HG03354 (cell line): ENCODE results near the gene LHFPL5.

Experiments
- ATAC-seq: cut with Tn5 transposase; IDR thresholded peaks from one replicate; pipeline ENCODE4 v1.9.1; 2021; ENCODE audit warnings: mild to moderate bottlenecking; ENCODE audit not compliant: unreplicated experiment, poor library complexity, severe bottlenecking

Gene LHFPL5

DNA sequence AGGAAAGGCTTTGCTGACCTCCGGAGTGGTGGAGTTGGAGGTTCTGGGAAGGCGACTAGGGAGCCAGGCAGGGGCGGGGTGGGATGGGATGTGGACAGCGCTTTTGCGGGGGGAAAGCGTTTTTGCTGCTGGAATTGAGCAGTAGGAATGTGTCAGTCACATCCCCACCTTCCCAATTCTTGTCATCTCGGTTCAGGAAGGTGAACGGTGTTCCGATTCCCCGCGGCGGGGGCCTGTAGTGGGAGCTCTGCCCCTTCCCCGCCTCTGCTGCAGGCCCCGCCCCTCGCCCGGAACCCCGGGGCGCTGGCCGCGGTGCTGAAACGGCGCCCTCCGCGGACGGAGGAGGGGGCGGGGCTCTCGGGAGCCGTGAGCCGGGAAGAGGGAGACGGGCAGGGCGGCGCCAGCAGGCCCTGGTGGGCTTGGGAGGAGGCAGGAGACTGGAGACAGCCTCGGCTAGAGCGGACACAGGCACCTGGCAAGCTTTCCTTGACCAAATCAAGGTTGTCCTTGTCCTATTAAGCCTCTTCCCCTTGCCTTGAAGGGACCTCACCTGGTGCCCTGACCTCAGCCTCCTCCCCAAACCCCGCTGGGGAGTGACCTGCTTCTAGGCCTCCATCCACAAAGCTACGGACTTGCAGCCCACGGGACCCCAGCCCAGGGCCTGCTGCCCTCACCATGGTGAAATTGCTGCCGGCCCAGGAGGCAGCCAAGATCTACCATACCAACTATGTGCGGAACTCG, at the start of gene LHFPL5:
Gene LHFPL5 (plus strand): TSS at position 357 of the 741 bp plus-strand sequence. CDS start 319 bp downstream, at position 676.
- no peak for ATAC-seq

DNA sequence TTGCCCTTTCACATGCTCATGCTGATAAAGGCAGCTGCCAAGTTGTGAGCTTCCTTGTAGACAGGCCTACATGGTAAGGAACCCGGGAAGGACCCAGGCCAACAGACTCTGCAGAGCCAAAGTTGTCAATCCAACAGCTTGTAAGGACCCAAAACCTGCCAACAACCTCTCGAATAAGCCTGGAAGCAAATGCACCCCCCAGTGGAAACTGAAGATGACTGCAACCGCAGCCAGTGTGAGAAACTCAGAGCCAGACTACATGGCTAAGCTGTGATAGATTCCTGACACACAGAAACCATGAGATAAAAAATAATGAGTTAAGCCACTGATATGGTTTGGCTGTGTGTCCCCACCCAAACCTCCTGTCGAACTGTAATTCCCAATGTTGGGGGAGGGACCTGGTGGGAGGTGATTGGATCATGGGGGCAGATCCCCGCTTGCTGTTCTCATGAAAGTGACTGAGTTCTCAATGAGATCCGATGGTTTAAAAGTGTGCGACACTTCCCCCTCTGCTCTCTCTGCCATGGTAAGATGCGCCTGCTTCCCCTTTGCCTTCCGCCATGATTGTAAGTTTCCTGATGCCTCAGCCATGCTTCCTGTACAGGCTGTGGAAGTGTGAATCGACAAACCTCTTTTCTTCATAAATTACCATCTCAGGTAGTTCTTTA, 47.6 kb upstream of the LHFPL5 start:
- ATAC-seq, result no peak

DNA sequence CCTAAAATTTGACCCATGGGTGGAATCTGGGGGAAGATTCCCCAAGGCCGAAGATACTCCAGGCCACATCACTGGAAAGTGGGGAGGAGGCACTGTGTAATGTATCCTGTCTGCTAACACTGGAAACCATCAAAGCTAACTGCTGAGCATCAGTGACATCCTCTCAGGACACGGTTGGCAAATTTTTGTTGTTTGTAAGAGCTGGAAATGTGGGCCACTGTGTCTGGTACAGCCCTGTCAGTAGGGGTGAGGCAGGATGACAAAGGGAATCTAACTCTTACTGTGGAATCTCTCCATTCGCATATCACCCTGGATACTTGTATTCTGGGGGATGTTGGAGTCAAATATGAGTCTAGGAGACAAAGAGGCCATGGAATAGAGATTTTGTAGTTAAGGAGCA, 45.7 kb upstream of the LHFPL5 start:
- ATAC-seq, result no peak

DNA sequence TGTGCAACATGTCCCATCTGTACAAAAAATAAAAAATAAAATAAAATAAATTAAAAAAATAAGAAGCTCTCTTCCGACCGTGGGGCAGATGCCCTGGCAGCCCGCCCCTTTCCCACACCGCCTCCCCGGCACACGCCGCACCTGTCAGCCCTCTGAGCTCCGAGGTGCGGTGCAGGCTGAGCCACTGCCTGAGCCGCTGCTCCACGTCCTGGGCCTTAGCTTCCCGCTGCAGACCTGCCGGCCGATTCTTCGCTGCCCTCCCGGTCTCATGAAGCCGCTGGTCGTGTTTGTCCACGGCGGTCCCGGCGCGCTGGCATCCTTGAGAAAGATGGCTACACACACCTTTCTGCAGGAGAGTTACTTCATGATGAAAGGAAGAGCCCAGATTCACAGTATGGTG, 39.4 kb upstream of the LHFPL5 start:
- ATAC-seq, result no peak

DNA sequence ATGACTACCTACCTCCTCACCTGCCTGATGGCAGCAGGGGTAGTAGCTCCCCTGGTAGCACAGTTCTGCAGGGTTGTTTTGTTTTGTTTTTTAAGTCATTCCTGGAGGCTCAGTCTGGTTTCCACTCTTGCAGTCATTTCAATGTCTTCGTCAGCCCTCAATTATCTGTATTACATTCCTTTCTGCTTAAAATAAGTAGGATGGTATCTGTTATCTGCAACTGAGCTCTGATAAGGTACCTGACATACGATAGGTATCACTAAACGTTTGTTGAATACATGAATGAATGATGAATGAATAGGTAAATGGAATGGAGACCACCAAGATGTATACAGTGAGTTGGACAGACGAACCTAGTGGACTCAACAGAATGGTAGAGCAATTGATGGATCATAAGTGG, 35.9 kb upstream of the LHFPL5 start:
- no peak for ATAC-seq

DNA sequence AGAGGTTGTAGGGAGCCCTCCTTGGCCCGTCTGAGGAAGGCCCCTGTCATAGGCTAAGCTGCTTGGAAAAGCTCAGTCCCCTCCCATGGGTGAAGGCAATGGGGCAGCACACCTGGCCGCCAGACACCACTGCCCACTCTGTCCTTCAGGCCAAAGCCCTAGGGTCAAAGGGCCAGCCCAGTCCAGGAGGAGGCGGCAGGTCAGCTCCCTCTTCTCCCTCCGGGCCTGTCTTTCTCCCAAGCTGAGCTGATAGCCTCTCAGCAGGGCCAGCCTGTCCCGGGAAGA, 33.9 kb upstream of the LHFPL5 start:
- ATAC-seq, result no peak

DNA sequence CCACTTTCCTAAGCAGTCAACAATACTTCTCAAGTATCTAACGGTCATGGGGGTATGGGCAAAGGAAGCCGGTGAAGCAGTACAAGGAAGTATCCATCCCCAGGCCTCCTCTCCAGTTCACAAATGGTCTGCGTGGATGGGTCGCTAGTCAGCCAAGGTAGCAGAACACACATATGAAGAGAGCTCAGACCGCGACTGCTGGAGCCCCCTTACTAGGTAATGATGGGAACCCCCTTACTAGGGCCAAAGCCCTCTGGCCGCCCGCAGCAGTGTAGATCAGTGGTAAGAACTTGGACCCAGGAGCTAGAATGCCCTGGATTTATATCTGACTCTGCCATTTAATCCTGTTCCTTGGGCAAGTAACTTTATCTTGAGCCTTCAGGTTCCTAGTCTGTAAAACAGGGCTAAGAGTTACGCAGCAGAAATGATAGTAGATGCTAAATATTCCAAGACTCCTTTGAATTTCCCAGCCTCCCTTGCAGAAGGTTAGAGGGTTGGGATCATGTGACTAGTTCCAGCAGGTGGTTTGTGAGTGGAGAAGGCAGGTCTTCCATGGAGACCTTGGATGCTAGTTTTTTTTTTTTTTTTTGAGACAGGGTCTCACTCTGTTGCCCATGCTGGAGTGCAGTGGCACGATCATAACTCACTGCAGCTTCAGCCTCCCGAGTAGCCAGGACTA, 30.9 kb upstream of the LHFPL5 start:
- no peak for ATAC-seq

DNA sequence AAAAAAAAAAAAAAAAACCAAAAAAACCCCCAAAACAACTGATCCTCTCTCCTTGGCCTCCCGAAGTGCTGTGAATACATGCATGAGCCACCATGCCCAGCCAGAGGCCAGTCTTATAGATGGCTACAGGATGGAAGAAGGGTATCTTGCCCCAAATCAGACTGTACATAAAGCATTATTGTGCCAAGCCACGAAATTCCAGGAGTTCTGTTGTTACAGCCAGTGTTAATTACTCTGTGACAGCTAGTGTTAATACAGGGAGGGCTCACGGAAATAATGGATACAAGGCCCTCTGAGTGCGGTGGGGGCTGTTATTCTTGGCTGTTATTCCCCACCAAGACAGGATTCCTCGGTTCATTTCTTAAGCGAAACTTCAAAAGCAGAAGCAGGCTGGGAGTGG, 30.1 kb upstream of the LHFPL5 start:
- ATAC-seq, result no peak

DNA sequence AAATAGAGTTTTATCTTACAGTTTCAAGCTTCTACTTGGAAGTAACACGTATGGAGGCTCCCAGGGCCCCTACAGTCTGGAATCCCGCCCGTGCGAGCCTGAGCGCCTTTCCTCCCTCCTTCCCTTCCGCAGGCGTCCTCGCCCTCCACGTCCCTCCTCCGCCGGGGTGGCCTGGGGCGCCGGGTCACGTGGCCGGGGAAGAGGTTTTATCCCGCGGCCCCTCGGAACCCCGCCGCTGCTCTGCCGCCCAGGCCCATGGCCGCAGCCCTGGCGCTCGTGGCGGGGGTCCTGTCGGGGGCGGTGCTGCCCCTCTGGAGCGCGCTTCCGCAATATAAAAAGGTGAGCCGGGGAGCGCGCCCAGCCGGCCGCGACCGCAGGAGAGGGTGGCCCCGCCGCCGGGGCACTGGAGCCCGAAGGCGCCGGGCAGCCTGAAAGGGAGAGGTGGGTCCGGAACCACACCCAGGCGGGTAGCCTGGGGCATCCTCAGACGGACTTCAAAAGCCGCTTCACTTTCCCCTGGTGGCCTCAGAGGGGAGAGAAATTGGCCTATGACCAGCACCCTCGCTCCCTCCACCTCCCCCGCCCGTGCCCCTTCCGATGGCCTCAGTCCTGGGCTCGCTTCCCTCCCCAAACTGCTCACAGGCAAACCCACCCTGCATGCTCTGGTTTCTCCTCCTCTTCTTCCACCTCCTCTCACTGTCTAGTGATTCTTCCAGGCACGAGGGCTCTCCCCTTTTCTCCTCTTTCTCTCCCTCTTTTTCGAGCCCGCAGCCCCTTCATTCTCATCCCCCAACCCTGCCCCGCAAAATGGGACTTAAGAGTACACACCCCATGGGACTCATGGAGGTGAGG, 28.6 kb upstream of the LHFPL5 start, which contains the start of gene CLPSL2:
Gene CLPSL2 (plus strand): TSS at position 235 of the 852 bp plus-strand sequence. CDS start 21 bp downstream, at position 256.
- no peak for ATAC-seq

DNA sequence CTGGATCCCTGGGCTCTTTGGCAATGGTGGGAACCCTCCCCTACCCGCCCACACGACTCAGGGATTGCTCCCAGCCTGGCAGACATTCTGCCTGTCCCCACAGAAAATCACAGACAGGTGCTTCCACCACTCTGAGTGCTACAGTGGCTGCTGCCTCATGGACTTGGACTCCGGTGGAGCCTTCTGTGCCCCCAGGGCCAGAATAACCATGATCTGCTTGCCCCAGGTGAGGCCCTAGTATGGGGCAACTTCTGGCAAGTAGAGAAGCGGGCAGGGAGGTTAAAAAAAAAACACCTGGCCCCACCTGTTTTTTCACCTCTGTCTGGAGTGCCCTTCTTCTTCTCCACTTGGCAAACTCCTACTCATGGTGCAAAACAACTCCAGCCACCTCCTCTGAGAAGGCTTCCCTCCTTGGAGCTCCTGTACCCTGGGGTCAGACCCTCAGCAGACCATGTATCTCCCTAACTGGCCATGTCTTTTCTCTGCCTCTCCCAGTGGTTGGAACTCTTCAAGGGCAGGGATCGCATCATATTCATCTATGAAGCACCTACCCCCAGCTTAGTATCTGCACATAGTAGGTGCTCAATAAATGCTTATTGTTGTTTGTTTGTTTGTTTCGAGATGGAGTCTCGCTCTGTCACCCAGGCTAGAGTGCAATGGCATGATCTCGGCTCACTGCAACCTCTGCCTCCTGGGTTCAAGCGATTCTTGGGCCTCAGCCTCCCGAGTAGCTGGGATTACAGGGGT, 27.6 kb upstream of the LHFPL5 start:
- ATAC-seq, result no peak

DNA sequence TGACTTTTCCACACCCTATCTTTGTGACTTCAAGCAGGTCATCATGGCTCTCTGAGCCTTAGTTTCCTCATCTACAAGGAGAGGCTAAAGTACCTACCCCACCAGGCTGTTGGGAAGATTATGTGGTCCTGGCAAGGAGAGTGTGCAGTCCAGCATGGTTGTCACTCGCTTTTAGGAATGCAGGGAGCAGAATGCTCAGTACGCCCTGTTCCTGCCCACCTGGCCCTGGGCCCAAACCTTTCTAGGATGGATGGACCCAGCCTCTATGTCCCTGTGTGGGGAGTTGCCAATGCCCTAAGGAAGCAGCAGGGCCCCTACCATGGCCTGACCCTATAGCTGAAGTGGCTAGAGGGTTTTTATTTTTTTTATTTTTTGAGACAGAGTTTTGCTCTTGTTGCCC, 26.7 kb upstream of the LHFPL5 start:
- ATAC-seq, result no peak

DNA sequence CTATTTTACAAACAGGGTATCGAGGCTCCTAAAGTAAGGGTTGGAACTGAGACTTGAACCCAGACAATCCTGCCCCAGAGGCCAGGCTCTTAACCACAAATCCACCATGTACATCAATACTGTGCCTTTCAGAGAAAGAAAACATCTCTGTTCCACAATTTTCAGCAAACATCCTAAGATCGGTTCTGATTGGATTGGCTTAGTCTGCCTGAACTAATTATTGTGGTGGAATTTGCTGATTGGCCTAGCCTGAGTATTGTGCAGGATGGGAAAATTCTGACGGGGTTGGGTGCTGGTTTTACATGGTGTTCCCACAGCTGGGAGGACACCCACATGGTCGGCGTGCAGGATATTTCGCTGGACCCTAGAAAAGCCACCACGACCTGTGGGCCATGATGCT, 24.4 kb upstream of the LHFPL5 start, which contains the start of gene CLPSL1:
Gene CLPSL1 (plus strand): TSS at position 301 of the 400 bp plus-strand sequence. CDS start 92 bp downstream, at position 393.
- no peak for ATAC-seq

DNA sequence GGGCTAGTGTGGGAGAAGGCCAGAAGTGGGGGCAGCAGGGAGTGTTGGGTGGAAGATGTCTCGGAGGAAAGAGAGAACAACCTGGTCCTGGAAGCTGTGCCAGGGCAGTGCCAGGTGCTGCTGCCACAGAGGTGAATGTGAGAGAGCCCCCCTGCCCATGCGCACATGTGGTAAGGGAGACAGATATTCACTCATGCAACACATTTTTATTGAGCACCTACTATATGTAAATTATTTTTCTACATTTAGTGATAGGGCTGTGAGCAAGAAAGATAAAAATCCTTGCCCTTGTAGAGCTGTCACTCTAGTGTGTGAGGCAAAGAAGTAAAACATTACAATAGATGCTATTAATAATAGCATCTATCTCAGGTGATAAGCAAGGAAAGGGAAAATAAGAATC, 23.9 kb upstream of the LHFPL5 start:
- no peak for ATAC-seq

DNA sequence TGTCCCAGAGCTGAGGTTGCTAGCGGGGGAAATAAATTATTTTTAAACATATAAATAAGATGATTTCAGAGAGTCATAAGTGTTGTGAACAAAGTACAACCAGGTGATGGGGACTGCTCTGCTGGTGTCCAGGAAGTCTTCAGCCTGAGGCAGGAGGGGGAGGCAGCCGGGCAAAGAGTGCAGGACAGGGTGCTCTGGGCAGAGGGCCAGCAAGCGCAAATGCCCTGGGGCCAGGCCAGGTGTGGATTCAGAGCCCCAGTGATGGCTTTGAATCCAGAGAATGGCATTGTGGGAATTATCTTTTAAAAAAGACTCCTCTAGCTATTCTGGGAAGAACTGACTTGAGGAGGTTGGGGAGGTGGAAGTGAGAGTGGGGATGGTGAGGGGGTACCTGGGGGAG, 22.7 kb upstream of the LHFPL5 start:
- ATAC-seq, result no peak

DNA sequence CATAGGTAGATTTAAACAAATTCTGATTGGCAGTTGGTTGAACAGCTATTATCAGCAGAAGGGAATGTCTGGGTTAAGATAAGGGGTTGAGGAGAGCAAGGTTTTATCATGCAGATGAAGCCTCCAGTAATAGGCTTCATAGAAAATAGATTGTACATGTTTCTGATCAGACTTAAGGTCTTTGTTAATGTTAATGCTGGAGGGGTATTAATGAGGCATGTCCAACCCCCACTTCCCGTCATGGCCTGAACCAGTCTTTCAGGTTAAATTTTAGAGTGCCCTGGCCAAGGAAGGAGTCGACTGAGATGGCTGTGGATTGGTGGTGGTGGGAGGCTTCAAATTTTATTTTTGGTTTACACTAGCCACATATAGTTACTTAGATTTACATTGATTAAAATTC, 21.0 kb upstream of the LHFPL5 start:
- ATAC-seq, result no peak

DNA sequence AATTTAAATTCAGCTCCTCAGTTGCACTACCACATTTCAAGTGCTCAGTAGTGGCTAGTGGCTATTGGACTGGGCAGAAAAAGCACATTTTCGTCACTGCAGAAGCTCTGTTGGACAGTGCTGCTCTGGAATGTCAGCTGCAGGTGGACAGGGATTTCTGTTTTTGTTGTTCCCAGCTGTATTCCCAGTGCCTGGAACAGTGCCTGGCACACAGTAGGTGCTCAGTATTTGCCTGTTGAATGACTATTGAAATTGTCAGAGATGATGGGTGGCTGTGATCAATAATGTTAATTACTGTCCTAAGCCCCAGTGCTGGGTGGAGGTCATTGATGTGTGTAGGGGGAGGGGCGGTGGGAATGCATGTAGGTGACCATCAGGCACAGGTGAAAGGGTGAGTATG, 18.9 kb upstream of the LHFPL5 start:
- no peak for ATAC-seq

DNA sequence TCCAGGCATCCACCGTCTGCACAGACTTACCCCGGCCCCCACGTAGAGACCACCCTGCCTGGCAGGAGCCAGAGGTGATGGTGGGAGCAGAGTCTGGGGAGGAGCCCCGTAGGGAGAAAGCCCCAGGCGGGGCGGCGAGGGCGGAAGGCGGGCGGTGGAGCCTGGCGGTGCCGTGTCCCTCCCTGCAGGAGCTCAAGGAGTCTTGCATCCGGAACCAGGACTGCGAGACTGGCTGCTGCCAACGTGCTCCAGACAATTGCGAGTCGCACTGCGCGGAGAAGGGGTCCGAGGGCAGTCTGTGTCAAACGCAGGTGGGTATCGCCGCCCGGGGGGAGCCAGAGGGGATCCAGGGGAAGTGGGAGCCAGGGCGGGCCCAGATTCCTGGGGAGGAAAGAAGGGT, 18.3 kb upstream of the LHFPL5 start:
- no peak for ATAC-seq

DNA sequence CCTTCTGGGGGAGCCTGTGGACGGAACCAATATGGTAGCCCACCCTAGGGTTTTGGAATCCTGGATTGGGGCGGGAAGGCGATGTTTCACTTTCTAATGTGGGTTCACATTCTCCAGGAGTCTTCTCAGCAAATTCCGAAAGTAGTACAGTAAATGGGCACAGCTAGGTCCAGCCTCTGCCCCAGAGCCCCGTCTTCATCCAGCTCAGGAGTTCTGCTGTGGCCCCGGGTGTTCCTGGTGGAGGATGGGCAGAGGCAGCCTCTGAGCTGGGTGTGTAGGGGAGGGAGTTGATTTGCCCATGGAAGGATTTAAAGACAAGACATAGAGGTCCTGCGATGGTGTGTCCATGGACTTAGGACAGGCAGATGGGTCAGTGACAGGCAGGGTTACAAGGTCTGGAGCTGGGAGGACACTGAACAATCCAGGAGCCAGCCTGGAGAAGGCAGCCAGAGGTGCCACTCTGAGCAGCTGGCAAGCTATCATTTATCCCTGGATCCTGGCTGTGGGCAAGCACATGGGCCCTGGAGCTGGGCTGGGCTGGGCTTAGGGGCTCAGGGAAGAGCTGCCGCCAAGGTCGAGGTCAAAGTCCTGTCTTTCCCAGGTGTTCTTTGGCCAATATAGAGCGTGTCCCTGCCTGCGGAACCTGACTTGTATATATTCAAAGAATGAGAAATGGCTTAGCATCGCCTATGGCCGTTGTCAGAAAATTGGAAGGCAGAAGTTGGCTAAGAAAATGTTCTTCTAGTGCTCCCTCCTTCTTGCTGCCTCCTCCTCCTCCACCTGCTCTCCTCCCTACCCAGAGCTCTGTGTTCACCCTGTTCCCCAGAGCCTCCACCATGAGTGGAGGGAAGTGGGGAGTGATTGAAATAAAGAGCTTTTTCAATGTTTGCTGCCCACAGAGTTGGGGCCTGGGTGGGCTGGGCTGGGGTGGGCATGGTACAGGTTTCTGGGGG, 17.6 kb upstream of the LHFPL5 start:
- no peak for ATAC-seq
